ENCODE data around the gene FGF12. TPM values are rescaled to one million over a fixed set of nuclear protein-coding genes. Genes with fewer than 3 reads are reported as not detected.

The FGF12 gene
- total RNA-seq, 4 donors from 2014 or later, result 0.94 to 15.9 (median 15.1) TPM

- TF ChIP-seq POLR2AphosphoS5 (IDR thresholded peaks at IDR 0.05), result no peak
- TF ChIP-seq CTCF (IDR thresholded peaks at IDR 0.05), result no peak
- TF ChIP-seq POLR2A (IDR thresholded peaks at IDR 0.05), result no peak
- TF ChIP-seq EP300 (IDR thresholded peaks at IDR 0.05), result no peak
- Histone ChIP-seq H3K4me1 (no peaks in the 10 kb centered on the region), H3K4me3 (no peak overlapping the region), H3K9me3 (no peaks in the 10 kb centered on the region), H3K27ac (no peak overlapping the region), H3K27me3 (no peaks in the 10 kb centered on the region), H3K36me3 (no peaks in the 10 kb centered on the region)
- ATAC-seq, result no peak
- 59 to 61% methylated on average over 4 of the region's 4 CpGs for WGBS, 2 donors (ENCODE audit: low coverage in 1 of 2)
Observed at GRCh38 chr3:192106543-192106942, 620.8 kb downstream of the FGF12 start.

GRCh38 chr3:192092388-192093005 is 634.8 kb downstream of the FGF12 start:
- Histone ChIP-seq H3K27me3 (no peaks in the 10 kb centered on the region), H3K27ac (no peak overlapping the region), H3K4me3 (no peak overlapping the region), H3K9me3 (no peaks in the 10 kb centered on the region), H3K36me3 (no peaks in the 10 kb centered on the region), H3K4me1 (no peaks in the 10 kb centered on the region)
- WGBS, 2 donors (ENCODE audit: low coverage in 1 of 2), result no CpG with 5 or more reads among the region's 1 CpG
- no peak for ATAC-seq
- TF ChIP-seq EP300 (IDR thresholded peaks at IDR 0.05) (no peak), POLR2A (IDR thresholded peaks at IDR 0.05) (no peak), POLR2AphosphoS5 (IDR thresholded peaks at IDR 0.05) (no peak), CTCF (IDR thresholded peaks at IDR 0.05) (no peak)

GRCh38 chr3:192091831-192092230 is 635.5 kb downstream of the FGF12 start:
- Histone ChIP-seq H3K9me3 (no peaks in the 10 kb centered on the region), H3K4me1 (no peaks in the 10 kb centered on the region), H3K4me3 (no peak overlapping the region), H3K36me3 (no peaks in the 10 kb centered on the region), H3K27ac (no peak overlapping the region), H3K27me3 (no peaks in the 10 kb centered on the region)
- 60 to 67% methylated on average over 1 of the region's 1 CpG for WGBS, 2 donors (ENCODE audit: low coverage in 1 of 2)
- no peak for TF ChIP-seq POLR2AphosphoS5 (IDR thresholded peaks at IDR 0.05)
- no peak for TF ChIP-seq POLR2A (IDR thresholded peaks at IDR 0.05)
- no peak for TF ChIP-seq CTCF (IDR thresholded peaks at IDR 0.05)
- no peak for TF ChIP-seq EP300 (IDR thresholded peaks at IDR 0.05)
- no peak for ATAC-seq

- H3K4me1 ChIP-seq, result no peaks in the 10 kb centered on the region
Observed at GRCh38 chr3:192090586-192090985, 636.8 kb downstream of the FGF12 start.

More at GRCh38 chr3:192090586-192090985, 636.8 kb downstream of the FGF12 start:
- Histone ChIP-seq H3K4me3 (no peak overlapping the region), H3K36me3 (no peaks in the 10 kb centered on the region), H3K27me3 (no peaks in the 10 kb centered on the region), H3K27ac (no peak overlapping the region), H3K9me3 (no peaks in the 10 kb centered on the region)
- no peak for ATAC-seq
- TF ChIP-seq POLR2AphosphoS5 (IDR thresholded peaks at IDR 0.05) (no peak), CTCF (IDR thresholded peaks at IDR 0.05) (no peak), POLR2A (IDR thresholded peaks at IDR 0.05) (no peak), EP300 (IDR thresholded peaks at IDR 0.05) (no peak)

Small RNA genes lying within 50 kb of the gene (small RNA-seq; reads per million reads assigned to genes)
- gene RF01210 (0 reads per million in 4 donors), gene RNU1-20P (0 to 0.09 (median 0) reads per million in 4 donors)

Other genes with a start within 250 kb of the FGF12 start
- gene MB21D2, start 190.3 kb upstream of the FGF12 start, total RNA-seq, result 10 to 100 TPM in 1 of 4 donors, 1 to 10 TPM in 3; 7.0 to 11.5 (median 9.3) TPM